Measurements from ENCODE around the gene UBAC2.

DNA sequence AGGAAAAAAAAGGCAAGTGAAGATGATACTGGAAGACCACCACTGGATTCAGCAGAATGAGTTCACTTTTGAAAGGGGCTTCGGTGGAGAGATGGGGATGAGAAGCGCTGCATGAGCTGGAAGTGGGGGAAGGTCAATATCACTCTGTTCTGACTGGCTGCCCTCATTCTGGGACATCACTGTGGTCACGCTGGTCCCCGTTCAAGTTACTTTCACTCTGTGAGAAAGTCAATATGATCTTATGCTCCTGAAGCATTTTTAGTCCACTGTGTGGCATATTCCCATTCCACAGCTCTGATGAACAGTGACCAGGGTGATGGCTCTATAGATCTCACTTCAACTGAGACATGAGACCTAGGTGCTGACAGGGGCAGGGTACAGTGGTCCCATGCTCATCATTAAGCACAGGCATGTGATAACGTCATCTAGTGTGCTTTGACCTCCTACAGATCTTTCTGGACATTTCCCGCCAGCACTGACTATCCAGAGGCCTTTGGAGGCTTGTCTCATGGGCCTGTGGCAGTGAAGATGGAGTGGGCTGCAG, 146.8 kb downstream of the UBAC2 start:
- TF ChIP-seq, protein P1, sequence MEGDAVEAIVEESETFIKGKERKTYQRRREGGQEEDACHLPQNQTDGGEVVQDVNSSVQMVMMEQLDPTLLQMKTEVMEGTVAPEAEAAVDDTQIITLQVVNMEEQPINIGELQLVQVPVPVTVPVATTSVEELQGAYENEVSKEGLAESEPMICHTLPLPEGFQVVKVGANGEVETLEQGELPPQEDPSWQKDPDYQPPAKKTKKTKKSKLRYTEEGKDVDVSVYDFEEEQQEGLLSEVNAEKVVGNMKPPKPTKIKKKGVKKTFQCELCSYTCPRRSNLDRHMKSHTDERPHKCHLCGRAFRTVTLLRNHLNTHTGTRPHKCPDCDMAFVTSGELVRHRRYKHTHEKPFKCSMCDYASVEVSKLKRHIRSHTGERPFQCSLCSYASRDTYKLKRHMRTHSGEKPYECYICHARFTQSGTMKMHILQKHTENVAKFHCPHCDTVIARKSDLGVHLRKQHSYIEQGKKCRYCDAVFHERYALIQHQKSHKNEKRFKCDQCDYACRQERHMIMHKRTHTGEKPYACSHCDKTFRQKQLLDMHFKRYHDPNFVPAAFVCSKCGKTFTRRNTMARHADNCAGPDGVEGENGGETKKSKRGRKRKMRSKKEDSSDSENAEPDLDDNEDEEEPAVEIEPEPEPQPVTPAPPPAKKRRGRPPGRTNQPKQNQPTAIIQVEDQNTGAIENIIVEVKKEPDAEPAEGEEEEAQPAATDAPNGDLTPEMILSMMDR (IDR thresholded peaks at IDR 0.05; ENCODE audit: poor library complexity), result no peak
- no peak for TF ChIP-seq EZH2phosphoT487 (IDR thresholded peaks at IDR 0.05; ENCODE audit: low read depth, severe bottlenecking, unreplicated experiment)
- TF ChIP-seq EZH2 (IDR thresholded peaks at IDR 0.05; ENCODE audit: borderline replicate concordance), result no peak

Data from hepatocyte (in vitro differentiated cells).